HG02970 (cell line): ENCODE results near the gene SLC25A33.
"Not testable (repeated sequence)": the region's sequence is repeated elsewhere in the genome, so short reads cannot be mapped to it uniquely, and the experiment has no call there.

Experiments
- ATAC-seq: cut with Tn5 transposase; IDR thresholded peaks from one replicate; pipeline ENCODE4 v1.9.1; 2021; ENCODE audit warnings: mild to moderate bottlenecking, moderate library complexity, moderate number of reproducible peaks; ENCODE audit not compliant: unreplicated experiment, low FRiP score

Gene SLC25A33

GRCh38 chr1:9539165-9539828 lies at the start of gene SLC25A33:
TSS of gene SLC25A33 (plus strand) at chr1:9539465. CDS start at chr1:9539692, 227 bp downstream.
- peak; percentile 93 for ATAC-seq

- no peak for ATAC-seq
These were observed 48.5 kb upstream of the SLC25A33 start for GRCh38 chr1:9490605-9491339.

- ATAC-seq, result no peak
These were observed 45.9 kb upstream of the SLC25A33 start for GRCh38 chr1:9493326-9493725.

GRCh38 chr1:9494936-9495758 lies 44.1 kb upstream of the SLC25A33 start:
- no peak for ATAC-seq

- ATAC-seq, result no peak
These were observed 43.4 kb upstream of the SLC25A33 start for GRCh38 chr1:9495854-9496374.

- ATAC-seq, result no peak
These were observed 38.2 kb upstream of the SLC25A33 start for GRCh38 chr1:9500756-9501754.

GRCh38 chr1:9503001-9503675 lies 36.1 kb upstream of the SLC25A33 start:
- ATAC-seq, result no peak

GRCh38 chr1:9505143-9505542 lies 34.1 kb upstream of the SLC25A33 start:
- ATAC-seq, result no peak

- no peak for ATAC-seq
These were observed 32.4 kb upstream of the SLC25A33 start for GRCh38 chr1:9506901-9507300.

- ATAC-seq, result no peak
These were observed 29.1 kb upstream of the SLC25A33 start for GRCh38 chr1:9510130-9510529.

GRCh38 chr1:9515550-9515949 lies 23.7 kb upstream of the SLC25A33 start:
- ATAC-seq, result not testable (repeated sequence)

GRCh38 chr1:9518454-9518998 lies 20.7 kb upstream of the SLC25A33 start:
- ATAC-seq, result no peak

GRCh38 chr1:9520411-9520810 lies 18.9 kb upstream of the SLC25A33 start:
- no peak for ATAC-seq

- ATAC-seq, result no peak
These were observed 10.1 kb upstream of the SLC25A33 start for GRCh38 chr1:9529190-9529589.

- ATAC-seq, result no peak
These were observed 8.9 kb upstream of the SLC25A33 start for GRCh38 chr1:9530320-9530719.

GRCh38 chr1:9534953-9535352 lies 4.3 kb upstream of the SLC25A33 start:
- ATAC-seq, result no peak

- no peak for ATAC-seq
These were observed 3.0 kb upstream of the SLC25A33 start for GRCh38 chr1:9536301-9536700.

- no peak for ATAC-seq
These were observed 1.2 kb upstream of the SLC25A33 start for GRCh38 chr1:9537863-9538668.
